NCI-H1694 (cell line): ENCODE measurements around the gene LBH.

Experiments used
- DNase-seq: peaks from one replicate; lab custom pipeline; 2025; lab: John Stamatoyannopoulos, UW

LBH gene

DNA sequence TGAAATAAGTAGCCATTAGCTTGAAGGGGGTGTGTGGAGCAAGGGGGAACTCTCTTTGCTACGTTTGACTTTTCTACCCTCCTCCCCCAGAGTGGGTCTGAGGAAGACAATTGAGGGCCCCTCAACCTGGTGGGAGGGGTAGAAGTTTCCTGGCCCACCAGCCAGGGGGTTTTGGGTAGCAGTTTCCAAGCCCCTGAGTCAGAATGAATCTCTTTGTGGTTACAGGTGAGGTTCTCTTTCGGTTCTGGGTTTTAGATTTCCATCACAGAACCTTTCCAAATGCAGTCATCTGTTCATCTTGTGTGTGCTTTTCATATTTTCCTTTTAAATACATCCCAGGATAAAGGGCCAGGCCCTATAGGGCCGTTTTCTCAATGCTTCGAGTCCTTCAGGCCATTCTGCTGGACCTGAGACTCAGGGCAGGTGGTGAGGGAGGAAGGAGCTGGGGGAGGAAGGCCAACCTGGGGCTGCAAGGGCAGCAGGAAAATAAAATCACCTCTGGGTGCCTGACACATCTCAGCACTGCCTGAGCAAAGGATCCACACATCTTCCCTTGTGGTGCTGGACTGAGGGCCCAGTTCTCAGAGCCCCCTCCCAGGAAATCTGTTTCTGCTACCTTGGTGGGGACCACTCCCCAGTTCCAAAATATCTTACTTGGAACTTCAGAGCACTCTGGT, 4.7 kb downstream of the LBH start:
- DNase-seq: no peak

DNA sequence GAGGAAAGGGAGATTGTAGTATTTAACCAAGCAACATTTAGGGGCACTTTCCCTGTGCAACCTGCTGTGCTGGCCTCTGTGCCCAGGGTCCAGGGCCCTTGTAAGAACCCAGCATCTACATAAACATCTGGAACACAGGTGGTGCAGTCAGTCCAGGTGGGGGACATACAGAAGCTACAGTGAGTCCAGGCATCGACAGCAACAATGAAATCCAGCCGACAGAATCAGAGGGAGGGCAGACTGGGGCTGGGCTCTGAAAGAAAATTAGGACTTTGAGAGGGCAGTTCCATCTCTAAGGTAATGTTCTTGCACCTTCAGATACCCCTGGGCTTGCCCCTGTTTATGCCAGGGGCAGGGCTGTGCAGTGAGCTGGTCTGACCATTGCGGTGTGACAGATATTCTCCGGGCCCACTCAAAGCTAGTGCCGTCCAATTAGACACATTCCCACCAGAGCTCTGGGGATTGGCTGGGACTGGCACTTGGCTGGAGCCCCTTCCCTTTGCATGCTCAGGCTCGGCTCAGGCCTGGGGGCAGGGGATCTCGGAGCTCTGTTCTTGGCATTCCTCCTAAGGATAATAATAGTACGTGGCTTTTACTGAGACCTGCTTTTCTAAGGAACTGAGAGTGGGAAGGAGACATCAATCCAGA, 5.4 kb downstream of the LBH start:
- DNase-seq: no peak

DNA sequence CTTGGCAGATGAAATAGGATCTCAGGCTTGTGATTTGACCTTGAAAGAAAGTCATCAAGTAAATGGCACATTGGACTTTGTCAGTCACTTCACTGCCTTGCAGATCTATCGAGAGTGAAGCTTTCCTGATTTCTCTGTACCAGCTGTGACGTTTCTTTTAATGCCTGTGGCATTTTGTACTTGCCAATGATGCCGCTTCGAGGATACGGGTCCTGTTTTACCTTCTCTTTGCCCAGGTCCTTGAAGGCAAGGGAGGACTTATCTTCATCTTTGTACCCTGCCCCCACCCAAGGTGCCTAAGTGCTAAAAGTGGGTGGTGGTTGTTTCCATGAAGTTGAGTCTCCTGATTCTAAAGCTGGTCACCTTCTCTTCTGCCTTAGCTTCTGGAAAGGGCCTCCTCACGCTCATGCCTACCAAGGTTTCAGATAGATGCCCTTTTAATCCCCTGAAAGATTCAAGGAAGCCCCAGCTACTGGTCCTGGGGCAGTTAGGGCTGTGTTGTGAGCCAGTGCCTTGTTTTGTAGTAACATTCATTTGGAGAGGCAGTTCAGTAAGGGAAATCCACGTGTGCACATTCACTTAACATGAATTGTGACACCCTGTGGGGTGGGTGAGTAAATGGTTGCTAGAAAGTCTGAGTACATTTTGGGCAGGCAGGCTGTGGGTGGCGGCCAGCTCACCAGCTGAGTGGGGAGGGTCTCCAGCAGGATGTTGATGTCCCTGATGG, 6.1 kb downstream of the LBH start:
- no peak for DNase-seq

DNA sequence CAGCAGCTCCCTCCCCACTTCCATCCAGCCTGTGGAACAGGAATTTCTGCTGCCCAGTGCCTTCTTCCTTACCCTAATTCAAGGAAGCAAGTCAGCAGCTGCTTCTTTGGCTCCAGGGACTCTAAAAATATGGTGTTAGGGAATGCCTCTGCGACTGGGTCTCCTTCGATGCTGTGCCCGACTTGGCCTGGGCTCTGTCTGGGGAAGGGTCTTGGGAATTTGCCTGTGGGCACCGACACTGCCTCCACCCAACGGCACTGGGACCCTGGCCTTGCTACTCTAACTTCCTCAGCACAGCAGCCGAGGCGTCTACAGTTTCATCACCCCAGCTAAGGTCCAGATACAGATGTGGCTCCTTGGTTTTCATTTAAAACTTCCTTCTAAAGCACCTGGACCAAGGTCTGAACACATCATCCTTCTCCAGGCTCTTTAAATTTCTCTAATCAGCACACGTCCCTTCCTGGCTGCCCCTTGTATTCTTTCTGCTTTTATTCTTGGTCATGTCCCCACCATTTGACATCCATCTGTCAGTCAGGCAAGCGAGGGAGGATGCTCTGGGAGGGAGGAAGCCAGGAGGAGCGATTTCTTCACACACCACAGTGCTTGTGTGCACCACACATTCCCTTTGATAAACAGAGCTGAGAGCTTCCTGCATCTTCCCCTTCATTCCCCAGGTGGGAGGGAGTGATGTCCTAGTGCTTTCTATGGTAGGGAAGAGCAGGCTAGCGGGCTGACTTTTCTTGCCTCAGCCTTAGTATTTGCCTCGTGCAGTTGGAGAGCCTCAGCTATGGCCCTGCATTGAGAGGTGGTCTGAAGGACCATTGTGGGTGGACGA, 6.8 kb downstream of the LBH start:
- DNase-seq: no peak

DNA sequence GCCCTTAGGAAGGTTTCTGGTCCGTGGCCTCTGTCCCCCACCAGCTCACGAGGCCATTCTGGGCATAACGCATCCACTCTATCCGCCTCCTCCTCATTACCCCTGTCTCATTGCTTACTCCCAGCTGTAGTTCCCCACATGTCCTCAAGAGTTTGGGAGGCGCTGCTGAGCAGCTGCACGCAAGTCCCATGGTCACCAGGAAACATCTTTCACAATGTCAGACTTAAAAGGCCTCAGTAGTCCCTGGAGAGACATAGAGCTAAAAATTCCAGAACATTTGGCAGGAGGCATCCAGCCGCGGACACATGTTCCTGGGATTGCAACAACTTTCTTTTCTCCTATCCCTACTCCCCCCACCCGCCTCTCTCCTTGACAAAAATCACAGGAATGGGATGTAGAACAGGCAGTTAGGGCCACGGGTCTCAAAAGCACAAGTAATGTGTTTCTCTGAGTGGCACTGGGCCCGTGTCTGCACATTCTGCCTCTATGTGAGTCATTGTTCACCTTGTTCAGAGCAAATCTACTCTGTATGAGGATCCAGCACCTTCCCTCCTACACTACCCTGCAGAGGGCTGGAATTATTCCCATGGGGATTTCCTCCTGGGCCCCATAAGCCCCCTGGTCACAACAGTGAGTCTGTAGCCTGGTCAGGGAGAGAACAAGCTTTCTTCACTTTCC, 8.1 kb downstream of the LBH start:
- no peak for DNase-seq

DNA sequence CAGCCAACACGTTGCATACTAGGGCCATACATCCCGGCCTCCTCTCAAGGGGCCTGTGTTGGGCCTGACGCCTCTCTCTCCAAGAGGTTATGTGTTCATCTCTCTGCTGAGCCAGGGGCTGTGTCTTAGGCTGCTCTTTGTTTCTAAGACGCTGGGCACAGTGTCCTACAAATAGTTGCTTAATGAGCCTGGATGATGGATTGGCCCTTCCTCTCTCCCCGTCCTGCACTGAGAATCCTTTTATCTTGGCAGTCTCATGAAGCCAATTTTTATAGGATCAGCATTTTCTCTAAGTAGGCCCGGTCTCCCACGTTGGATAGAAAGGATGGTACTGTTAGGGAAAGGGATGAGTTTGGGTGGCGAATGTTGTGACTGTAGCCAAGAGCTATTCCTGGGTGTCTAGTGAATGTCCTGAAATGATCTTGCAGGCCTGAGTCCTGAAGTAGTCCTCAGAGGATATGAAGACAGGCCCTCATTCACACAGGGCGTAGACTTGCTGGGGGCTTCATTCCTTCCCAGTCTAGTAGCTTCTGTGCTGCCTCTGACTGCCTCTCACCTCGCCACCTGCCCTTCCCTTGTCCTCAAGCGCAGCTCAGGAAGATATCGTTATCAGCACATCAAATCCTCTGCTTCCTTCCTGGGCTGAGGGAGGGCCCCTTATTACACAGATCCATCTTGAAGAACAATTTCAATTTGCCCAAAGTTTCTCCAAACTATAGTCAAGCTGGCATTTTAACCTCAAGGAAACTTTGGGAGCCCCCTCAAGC, 8.8 kb downstream of the LBH start:
- DNase-seq: no peak

DNA sequence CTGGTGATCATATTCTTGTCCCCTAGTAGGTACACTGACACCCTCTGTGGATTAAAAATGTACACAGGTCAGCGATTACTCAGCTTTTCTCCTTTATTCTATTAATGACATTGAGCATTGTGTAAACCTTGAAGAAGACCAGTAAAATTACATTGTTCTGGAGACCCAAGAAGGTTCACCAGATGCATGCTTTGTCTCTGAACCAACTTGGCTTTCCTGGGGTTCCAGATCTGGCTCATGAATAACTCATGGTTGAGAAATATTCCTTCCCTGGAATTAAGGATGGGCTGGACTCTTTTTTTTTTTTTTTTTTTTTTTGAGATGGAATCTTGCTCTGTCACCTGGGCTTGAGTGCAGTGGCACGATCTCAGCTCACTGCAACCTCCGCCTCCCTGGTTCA, 11.9 kb downstream of the LBH start:
- no peak for DNase-seq

DNA sequence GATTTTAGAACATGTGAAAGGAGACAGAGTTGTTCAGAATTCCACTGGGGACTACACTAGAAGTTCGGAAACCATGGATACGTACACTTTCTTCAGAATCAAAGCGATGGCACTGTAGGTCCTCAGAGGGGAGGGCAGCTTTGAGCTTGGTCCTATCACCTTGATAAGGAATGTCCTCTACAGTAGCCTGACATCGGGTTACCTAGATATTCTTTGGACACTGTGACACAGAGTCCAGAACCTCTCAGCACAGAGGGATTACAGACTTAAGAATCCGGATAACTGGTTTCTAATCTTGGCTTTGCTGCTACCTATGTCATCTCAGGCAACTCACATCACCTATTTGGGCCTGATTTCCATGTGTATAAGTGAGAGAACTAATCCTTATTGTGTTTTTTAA, 14.0 kb downstream of the LBH start:
- no peak for DNase-seq

DNA sequence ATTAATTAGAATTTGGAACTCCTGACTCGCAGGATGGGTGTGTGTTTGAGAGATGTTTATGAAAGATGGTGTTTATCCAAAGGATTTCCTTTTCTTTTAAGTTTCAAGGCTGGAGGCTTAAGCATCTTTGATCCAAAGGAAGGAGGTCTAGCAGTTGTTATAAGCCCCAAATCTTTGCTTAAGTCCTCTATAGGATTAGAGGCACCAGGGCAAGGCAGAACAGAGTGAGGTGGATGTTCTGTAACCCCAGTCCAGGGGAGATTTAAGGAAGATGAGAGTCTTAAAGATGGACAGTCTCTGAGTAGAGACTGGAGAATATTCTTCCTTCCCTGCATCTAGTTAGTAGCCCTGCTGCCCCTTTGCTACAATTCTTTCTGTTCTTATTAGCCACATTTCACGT, 17.5 kb downstream of the LBH start:
- DNase-seq: no peak

DNA sequence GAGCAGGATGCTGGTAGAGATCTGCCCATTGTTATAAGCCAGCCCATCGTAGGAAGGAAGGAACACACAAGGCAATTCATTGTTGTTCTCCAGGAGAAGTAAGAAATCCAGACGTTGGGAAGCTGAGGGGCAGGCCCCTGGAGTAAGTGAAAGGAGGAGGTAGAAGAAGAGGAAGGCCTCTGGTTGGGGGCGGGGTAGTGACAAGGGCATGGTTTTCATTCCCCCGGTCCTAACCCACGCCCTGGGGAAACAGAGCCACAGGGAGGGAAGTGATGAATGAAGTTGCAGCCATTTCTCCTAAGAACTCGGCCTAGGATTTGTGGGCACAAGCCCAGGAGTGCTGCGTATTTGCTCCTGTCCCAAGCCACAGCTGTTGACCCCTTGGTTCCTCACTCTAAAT, 18.0 kb downstream of the LBH start:
- DNase-seq: no peak

DNA sequence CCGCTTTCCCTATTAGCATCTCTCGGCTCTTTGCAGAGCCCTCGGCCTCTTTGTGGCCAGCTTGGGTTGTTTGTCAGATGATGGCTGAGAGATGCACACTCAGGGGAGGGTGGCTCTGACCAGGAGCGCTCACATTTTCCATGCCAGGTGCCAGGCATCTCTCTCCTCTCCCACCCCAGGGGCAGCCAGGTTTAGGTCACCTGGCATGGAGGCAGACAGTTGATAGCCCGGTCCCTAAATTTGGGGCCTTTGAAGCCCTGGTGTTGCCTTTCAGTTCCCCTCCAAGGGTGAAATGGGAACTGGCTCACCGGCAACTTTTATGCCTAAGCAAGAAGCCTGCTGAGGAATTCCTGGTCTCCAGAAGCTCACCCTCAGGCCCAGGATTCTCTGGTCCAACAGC, 19.1 kb downstream of the LBH start:
- no peak for DNase-seq

DNA sequence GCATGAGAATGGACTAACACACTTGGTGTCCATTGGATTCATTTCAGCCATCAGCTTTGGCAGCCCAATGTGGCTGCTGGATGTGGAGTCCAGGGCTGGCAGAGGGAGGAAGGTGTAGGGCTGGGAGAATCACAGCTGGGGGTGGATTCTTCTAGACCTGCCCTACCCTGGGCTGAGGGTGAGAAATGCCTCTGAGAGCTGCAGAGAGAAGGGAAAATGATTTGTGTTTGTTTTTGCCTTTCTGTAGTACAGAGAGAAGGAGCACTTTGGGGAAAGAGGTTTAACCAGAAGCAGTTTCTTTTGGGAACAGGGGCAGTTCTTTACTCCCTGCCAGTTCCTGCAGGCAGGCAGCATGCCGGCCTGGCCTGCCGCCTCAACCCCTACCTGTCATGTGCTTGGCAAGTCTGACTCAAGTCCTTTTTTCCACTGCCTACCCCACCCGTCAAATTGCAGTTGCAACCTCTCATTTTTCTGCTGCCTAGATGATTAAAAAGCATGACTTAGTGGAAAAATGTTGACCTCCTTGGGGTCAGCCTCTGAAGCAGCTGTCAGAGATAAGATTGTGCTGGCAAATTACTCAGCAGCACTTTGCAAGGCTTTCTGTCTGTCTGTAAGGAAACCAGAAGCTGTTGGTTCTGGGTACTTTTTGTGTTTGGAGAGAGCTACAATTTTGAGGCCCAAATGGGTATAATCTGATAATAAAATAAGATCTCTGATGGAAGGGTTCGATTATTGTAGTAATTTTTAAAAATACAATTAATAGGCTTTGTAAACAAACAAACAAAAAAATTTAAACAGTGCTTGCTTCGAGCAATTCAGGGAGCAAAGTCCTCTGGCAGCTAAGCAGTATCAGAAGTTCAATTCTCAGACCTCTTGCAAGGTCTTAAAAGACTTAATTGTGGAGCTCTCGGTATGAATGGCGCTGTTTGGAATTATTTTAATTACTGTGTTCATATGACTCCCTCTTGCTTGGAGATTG, 21.7 kb downstream of the LBH start:
- no peak for DNase-seq

DNA sequence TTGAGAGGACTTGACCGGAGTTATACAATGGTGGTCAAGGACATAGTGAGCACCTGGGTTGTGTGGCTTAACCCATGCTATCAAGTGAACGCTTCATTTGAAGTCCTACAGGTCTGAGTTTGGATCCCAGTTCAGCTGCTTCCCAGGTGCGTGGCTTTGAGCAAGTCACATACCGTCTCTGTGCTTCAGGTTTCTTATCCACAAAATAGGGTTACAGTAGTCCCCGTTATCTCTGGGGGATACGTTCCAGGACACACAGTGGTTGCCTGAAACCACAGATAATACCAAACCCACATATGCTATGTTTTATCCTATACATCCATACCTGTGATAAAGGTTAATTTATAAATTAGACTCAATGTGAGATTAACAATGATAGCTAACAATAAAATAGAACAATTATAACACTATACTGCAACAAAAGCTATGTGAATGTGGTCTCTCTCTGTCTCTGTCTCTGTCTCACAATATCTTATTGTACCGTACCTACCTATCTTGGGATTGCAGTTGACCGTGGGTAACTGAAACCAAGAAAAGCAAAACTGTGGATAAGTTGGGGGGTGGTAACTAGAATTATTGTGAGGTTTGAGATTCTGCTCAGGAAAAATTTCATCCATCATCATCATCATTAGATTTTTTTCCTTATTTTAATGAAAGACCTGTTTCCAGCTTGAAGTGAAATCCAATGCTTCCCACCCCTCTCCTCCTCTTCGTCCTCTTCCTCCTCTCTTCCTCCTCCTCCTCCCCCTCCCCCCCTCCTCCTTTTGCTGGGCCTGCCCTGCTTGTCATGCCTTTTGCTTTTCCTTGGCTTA, 22.7 kb downstream of the LBH start:
- no peak for DNase-seq

DNA sequence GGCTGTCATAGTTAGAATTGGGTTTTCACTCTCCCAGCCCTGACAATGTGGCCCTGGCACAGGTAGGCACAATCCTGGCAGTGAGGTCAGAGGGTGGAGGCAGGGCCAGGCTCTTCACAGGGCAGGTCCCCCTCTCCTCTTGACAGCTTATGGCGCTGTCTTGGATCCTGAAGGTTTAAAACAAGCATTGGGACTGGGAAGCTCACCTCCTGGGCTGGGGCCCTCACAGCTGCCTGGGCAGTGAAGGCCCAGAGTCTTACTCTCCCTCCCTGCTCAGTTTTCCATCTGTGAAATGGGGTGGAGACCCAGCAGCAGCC, 23.3 kb downstream of the LBH start:
- DNase-seq: no peak

DNA sequence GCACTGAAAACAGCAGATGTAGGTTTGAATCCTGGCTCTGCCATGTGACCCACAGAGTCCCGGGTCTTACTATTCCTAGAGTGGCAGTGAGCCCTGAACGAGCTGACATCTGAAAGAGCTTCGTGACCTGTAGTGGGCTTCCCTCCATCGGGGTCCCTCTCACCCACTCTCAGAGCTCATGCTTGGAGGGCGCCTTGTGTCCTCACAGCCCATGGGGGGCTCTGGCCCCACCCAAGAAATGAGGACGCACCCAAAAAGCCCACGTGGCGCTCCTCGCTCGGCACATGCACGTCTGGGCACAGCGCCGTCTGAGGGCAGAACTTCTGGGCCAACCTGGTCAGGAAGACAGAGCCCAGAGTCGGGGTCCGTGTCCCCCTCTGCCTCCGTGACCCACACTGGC, 23.7 kb downstream of the LBH start:
- DNase-seq: no peak

DNA sequence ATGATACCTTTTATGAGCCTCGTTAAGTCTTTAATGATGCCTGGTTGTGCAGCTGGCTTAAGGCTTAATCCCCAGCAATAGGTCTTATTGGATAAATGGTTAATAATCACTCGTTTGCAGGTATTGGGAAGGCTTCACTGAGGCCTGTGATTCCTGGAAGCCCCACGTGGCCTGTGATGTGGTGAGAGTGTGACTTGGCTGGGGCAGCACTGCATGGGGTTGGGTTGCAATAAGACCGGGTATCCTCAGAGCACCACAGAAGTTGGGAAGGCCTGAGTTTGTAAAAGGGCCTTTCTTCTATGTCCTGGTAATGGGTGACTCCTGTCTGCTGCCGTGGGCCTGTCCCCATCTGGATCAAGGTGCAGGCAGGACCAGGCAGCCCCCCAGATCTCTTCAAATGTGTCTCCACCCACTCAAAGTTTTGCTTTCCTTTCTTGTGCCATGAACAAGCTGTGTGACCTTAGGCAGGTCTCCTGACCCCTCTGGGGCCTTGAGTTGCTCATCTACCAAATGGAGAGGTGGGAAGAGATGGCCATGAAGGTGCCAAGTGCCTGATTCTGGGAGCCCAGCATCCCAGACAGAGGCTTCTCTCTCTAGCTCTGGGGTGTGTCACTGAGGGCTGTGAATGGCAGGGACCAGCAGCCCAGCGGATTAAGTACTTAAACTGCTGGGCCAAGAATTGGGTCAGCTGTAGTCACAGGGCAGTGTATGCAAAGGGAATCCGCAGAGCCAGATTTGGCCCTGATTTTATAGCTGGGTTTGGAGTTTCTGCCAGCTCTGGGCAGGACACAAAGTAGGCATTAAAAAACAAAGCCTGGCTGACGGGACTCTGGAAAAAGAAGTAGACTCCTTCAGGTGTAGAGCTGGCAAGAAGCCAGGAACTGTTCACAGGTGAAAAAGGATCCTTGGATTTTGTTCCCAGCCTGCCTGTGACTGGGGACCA, 24.4 kb downstream of the LBH start:
- no peak for DNase-seq

DNA sequence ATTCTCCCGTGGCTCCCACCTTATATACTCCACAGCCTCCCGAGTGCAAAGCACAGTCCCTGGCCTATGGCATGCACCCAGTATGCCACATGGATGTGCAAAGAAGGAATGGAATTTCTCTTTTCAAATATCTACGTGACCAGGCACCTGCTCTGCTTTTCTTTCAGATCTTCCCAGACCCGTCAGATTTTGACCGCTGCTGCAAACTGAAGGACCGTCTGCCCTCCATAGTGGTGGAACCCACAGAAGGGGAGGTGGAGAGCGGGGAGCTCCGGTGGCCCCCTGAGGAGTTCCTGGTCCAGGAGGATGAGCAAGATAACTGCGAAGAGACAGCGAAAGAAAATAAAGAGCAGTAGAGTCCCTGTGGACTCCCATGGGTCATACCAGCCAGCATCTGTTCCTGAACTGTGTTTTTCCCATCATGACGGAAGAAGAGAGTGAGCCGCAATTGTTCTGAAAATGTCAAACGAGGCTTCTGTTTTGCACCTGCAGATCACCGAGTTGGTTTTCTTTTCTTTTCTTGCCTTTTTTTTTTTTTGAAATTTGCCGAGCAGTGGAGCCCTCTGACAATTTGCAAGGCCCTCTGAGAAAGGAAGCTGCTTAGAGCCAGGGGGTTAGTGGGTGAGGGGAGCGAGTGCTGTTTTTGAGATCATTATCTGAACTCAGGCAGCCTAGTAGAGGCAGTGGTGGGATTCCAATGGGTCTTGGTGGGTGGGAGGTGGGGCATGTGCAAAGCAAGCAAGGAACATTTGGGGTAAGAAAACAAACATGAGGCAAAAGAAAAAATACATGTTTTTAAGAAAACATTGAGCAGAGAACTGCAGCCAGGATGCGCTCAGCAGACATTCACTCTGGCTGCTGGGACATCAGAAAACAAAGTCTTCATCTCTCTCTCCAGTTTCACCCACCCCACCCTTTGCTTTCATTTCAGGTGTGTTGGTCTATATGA, 26.2 kb downstream of the LBH start:
- DNase-seq: no peak
